Measurements from ENCODE around the gene OAT.

OAT gene

GRCh38 chr10:124418726-124419501, at the start of gene OAT:
Gene OAT (minus strand): TSS chr10:124418923. CDS start chr10:124412171, 6,752 bp downstream.
- peak within 1 kb of the TSS; percentile 39 for H3K4me3 ChIP-seq (ENCODE audit: low read depth, low read length)
- TF ChIP-seq CTCF (IDR thresholded peaks at IDR 0.05; ENCODE audit: control insufficient read depth, extremely low read depth, insufficient read depth): no peak
- peak; percentile 74 for DNase-seq (ENCODE audit: low read depth)

- TF ChIP-seq CTCF (IDR thresholded peaks at IDR 0.05; ENCODE audit: control insufficient read depth, extremely low read depth, insufficient read depth): no peak
- no peak for DNase-seq (ENCODE audit: low read depth)
- no peak overlapping the region for H3K4me3 ChIP-seq (ENCODE audit: low read depth, low read length)
Observed at GRCh38 chr10:124467165-124467564, 48.4 kb upstream of the OAT start.

GRCh38 chr10:124465777-124466488, 47.2 kb upstream of the OAT start:
- TF ChIP-seq CTCF (IDR thresholded peaks at IDR 0.05; ENCODE audit: control insufficient read depth, extremely low read depth, insufficient read depth): no peak
- no peak for DNase-seq (ENCODE audit: low read depth)
- no peak overlapping the region for H3K4me3 ChIP-seq (ENCODE audit: low read depth, low read length)

DNA sequence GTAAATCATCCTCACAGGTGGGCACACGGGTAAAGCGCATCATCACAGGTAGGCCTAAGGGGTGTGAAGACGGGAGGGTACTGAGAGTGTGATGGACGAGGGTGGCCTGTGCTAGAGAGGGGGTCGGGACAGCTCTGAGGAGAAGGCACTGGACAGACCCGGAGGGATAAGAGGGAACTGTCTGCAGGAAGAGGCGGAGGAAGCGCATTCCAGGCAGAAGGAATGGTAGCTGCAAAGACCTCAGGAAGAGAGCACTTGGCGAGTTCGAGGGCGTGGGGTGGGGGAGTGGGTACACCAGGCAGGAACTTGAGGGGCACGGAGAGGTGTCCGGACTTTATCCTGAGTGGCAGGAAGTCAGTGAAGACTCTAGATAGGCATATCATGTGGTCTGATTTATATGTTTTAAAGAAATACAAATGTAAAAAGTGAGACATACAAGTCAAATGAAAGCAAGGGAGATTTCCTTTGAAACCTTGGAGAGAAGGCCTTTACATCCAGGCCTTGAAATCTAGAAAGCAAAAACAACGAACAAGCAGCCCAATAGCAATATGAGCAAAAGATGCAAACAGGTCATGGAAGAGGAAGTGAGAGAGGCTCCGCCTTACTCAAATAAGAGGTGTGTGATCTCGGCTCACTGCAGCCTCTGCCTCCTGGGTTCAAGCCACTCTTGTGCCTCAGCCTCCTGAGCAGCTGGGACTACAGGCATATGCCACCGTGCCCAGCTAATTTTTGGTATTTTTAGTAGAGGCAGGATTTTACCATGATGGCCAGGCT, 46.5 kb upstream of the OAT start:
- no peak for TF ChIP-seq CTCF (IDR thresholded peaks at IDR 0.05; ENCODE audit: control insufficient read depth, extremely low read depth, insufficient read depth)
- no peak overlapping the region for H3K4me3 ChIP-seq (ENCODE audit: low read depth, low read length)

GRCh38 chr10:124464028-124464965, 45.6 kb upstream of the OAT start:
- no peak for TF ChIP-seq CTCF (IDR thresholded peaks at IDR 0.05; ENCODE audit: control insufficient read depth, extremely low read depth, insufficient read depth)
- no peak for DNase-seq (ENCODE audit: low read depth)
- no peak overlapping the region for H3K4me3 ChIP-seq (ENCODE audit: low read depth, low read length)

More for the DNA sequence above, 46.5 kb upstream of the OAT start:
- DNase-seq (ENCODE audit: low read depth): no peak

GRCh38 chr10:124462348-124462695, 43.6 kb upstream of the OAT start:
- DNase-seq (ENCODE audit: low read depth): no peak
- TF ChIP-seq CTCF (IDR thresholded peaks at IDR 0.05; ENCODE audit: control insufficient read depth, extremely low read depth, insufficient read depth): no peak
- peak overlapping the region; percentile 51 for H3K4me3 ChIP-seq (ENCODE audit: low read depth, low read length)

Data from LNCaP clone FGC (cell line).